A673 (cell line): Measurements from ENCODE around the gene SMOC2.

ENCODE experiments used
- EZH2 ChIP-seq: fragments of 200-600 bp; sonication (generic); IDR thresholded peaks from 2 replicates; pipeline ENCODE4 v1.6.1; 2017; ENCODE audit warnings: borderline replicate concordance, low read depth, mild to moderate bottlenecking, mixed read lengths, antibody characterized with exemption, low read length; ENCODE audit not compliant: poor library complexity, severe bottlenecking
- TF ChIP-seq, protein P1 (sequence below): fragments of 300-800, 200-600 bp; sonication (generic); conservative IDR thresholded peaks from 2 replicates; pipeline ENCODE4 v1.5.1; 2017; ENCODE audit warnings: low read depth, mild to moderate bottlenecking, antibody characterized with exemption, low read length, moderate library complexity, mixed read lengths

DNA sequence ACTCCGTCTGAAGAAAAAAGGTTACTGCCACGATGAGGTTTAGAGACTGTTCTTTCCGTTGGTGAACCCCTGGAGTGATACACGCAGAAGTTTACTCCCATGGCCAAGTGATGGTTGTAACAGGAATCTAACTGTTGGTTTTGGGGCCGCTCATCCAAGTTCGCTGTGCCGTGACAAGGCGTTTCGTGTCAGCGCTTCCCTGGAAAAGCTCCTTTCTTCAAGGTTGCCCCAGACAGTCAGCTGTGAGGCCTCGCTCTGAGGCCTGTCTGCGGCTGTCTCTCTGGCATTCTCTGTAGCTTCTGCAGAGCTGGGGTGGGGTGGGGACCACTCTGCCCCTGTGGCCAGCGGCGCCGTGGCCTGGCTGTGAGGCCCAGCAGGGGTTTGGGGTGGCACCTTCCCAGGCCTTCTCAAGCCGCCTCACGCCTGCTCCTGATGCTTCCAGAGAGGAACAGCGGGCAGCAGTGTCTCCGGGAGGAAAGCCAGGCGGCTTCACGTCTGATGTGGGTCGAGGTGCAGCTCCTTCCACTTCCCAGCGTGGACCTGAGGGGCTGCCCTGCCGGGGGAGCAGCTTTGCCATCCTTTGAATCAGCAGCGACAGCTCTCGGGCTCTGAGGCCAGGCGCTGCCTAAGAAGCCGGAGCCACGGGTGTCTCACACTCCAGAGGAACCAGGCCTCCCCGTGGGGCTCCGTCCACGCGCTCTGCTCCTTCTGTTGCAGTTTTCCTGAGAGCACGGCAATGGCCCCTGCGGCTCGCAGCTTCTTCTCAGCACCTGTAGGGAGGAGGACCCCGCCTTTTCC lies 76.2 kb downstream of the SMOC2 start:
- TF ChIP-seq, protein P1, sequence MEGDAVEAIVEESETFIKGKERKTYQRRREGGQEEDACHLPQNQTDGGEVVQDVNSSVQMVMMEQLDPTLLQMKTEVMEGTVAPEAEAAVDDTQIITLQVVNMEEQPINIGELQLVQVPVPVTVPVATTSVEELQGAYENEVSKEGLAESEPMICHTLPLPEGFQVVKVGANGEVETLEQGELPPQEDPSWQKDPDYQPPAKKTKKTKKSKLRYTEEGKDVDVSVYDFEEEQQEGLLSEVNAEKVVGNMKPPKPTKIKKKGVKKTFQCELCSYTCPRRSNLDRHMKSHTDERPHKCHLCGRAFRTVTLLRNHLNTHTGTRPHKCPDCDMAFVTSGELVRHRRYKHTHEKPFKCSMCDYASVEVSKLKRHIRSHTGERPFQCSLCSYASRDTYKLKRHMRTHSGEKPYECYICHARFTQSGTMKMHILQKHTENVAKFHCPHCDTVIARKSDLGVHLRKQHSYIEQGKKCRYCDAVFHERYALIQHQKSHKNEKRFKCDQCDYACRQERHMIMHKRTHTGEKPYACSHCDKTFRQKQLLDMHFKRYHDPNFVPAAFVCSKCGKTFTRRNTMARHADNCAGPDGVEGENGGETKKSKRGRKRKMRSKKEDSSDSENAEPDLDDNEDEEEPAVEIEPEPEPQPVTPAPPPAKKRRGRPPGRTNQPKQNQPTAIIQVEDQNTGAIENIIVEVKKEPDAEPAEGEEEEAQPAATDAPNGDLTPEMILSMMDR: no peak
- no peak for TF ChIP-seq EZH2
